Keratinocyte (primary cell): ENCODE data around the gene TOMM22. TPM values are rescaled to one million over a fixed set of nuclear protein-coding genes. Genes with fewer than 3 reads are reported as not detected.

ENCODE experiments used
- DNase-seq: peaks from one replicate; pipeline ENCODE4 v3.0.0-alpha.2; 2011; ENCODE audit warnings: low read depth, missing footprints, low spot score
- FAIRE-seq: peaks from 2 replicates; lab custom pipeline; 2011; peaks lifted over from hg19 to GRCh38; lab: Jason Lieb, UNC
- H2AFZ ChIP-seq: 2 replicates; pipeline ENCODE4 v1.6.0; 2012; ENCODE audit warnings: low read length, control low read depth, inconsistent platforms; ENCODE audit not compliant: control insufficient read depth
- H3K27ac ChIP-seq: 2 replicates; pipeline ENCODE4 v1.5.1; 2011; ENCODE audit warnings: low read length; ENCODE audit not compliant: control insufficient read depth, insufficient read depth
- H3K27me3 ChIP-seq: 3 replicates; pipeline ENCODE4 v1.6.0; 2011; ENCODE audit warnings: low read length; ENCODE audit not compliant: control insufficient read depth, insufficient read depth; ENCODE audit errors: extremely low read depth
- H3K36me3 ChIP-seq, 2 experiments: 2 replicates in 1 of 2; 3 replicates in 1 of 2; pipeline ENCODE4 v1.5.1; 2011; ENCODE audit warnings: low read length in 2 of 2, mild to moderate bottlenecking in 1 of 2; ENCODE audit not compliant: control insufficient read depth in 2 of 2, insufficient read depth in 2 of 2; ENCODE audit errors: extremely low read depth in 1 of 2
- H3K4me1 ChIP-seq: 3 replicates; pipeline ENCODE4 v1.5.1; 2011; ENCODE audit warnings: low read length; ENCODE audit not compliant: control insufficient read depth, insufficient read depth; ENCODE audit errors: extremely low read depth
- H3K4me2 ChIP-seq: 3 replicates; pipeline ENCODE4 v1.6.0; 2011; ENCODE audit warnings: low read depth, low read length; ENCODE audit not compliant: control insufficient read depth, insufficient read depth; ENCODE audit errors: extremely low read depth
- H3K4me3 ChIP-seq, 3 experiments: fragments of 200-600 bp in 1 of 3; sonication (generic) in 1 of 3; 2 replicates in 2 of 3; 3 replicates in 1 of 3; pipeline ENCODE4 v1.5.1; 2011 to 2016; ENCODE audit warnings: low read length in 3 of 3, mild to moderate bottlenecking in 3 of 3, control low read depth in 2 of 3, inconsistent platforms in 1 of 3, low read depth in 1 of 3, mixed read lengths in 1 of 3, mixed run types in 1 of 3, moderate library complexity in 1 of 3; ENCODE audit not compliant: control insufficient read depth in 2 of 3, insufficient read depth in 2 of 3; ENCODE audit errors: extremely low read depth in 1 of 3
- H3K79me2 ChIP-seq: 2 replicates; pipeline ENCODE4 v1.6.0; 2012; ENCODE audit warnings: low read length; ENCODE audit not compliant: control insufficient read depth, insufficient read depth
- H3K9ac ChIP-seq: 3 replicates; pipeline ENCODE4 v1.6.0; 2011; ENCODE audit warnings: low read length; ENCODE audit not compliant: control insufficient read depth, insufficient read depth; ENCODE audit errors: extremely low read depth
- H3K9me1 ChIP-seq: 3 replicates; pipeline ENCODE4 v1.6.0; 2011; ENCODE audit warnings: low read length; ENCODE audit not compliant: control insufficient read depth, insufficient read depth; ENCODE audit errors: extremely low read depth
- H3K9me3 ChIP-seq: 2 replicates; pipeline ENCODE4 v1.5.1; 2012; ENCODE audit warnings: low read depth, low read length; ENCODE audit not compliant: control insufficient read depth
- H4K20me1 ChIP-seq: 3 replicates; pipeline ENCODE4 v1.6.0; 2011; ENCODE audit warnings: low read length; ENCODE audit not compliant: control insufficient read depth, insufficient read depth; ENCODE audit errors: extremely low read depth
- EZH2 ChIP-seq: IDR thresholded peaks from one replicate; pipeline ENCODE4 v1.6.1; 2012; ENCODE audit warnings: inconsistent platforms, mild to moderate bottlenecking, low read length, moderate library complexity
- dilution Hi-C: fragments of 300-500 bp; cut with MboI; formaldehyde crosslinking; loops from one replicate; pipeline ENCODE4 v1.7.0; 2020; ENCODE audit warnings: low sequenced_read_pairs; ENCODE audit not compliant: extremely low pct_ligation_motif_present
- polyA plus RNA-seq, 5 experiments: library from polyadenylated mRNA; depleted of rRNA in 3 of 5; stranded (reverse) in 3 of 5; stranded (forward) in 1 of 5; unstranded in 1 of 5; fragments of >200 nt; gene quantifications; 1 replicate in 1 of 5; 2 replicates in 3 of 5; 3 replicates in 1 of 5; pipeline versions ENCODE4 v1.2.1 to v1.2.3, GENCODE V29; 2011 to 2012; ENCODE audit warnings: missing spikeins in 2 of 5, low read depth in 1 of 5, low replicate concordance in 1 of 5
- TF ChIP-seq, protein P1 (sequence below), 3 experiments: IDR thresholded peaks in 1 of 3; conservative IDR thresholded peaks in 1 of 3; optimal IDR thresholded peaks in 1 of 3; 2 replicates in 2 of 3; 3 replicates in 1 of 3; pipeline versions ENCODE3 to v1.5.1; 2011; ENCODE audit warnings: low read length in 3 of 3, mild to moderate bottlenecking in 3 of 3, moderate library complexity in 2 of 3, control low read depth in 1 of 3, inconsistent platforms in 1 of 3; ENCODE audit not compliant: insufficient read depth in 2 of 3; ENCODE audit errors: extremely low read depth in 1 of 3

Gene TOMM22
- polyA plus RNA-seq, 1 donor (not counting 4 experiments of a cell fraction or from before 2014, with no cell fraction given): 81.8 TPM

DNA sequence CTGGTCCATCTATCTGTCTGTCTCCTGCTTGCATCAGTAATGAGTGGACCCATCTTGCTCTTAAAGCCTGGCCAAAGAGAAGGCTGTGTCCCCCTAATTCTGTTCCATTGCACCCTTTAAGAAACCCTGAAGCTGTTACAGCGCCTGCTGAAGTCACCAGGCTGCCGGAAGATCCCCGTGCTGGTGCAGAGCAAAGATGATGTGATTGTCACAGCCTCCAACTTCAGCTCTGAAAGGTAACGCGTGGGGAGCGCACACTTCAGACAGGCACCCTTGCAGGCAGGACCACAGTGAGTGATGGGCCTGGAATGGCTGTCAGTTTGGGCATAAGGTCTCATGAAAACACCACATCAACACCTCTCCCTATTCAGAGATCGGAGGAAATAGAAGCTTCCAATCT lies 42.4 kb downstream of the TOMM22 start:
- Histone ChIP-seq H3K36me3 (peaks cover 49 to 55% of the 10 kb centered on the region in 2 experiments), H2AFZ (no peak overlapping the region), H3K79me2 (peaks cover 3% of the 10 kb centered on the region), H3K27ac (no peak overlapping the region), H3K4me3 (no peak overlapping the region), H3K4me2 (no peak overlapping the region), H3K9me1 (no peaks in the 10 kb centered on the region), H3K27me3 (no peaks in the 10 kb centered on the region), H3K9ac (no peak overlapping the region), H4K20me1 (no peaks in the 10 kb centered on the region), H3K9me3 (no peaks in the 10 kb centered on the region), H3K4me1 (no peaks in the 10 kb centered on the region)
- dilution Hi-C loops: no loop called here
- no peak for DNase-seq
- TF ChIP-seq EZH2: no peak
- TF ChIP-seq, protein P1, sequence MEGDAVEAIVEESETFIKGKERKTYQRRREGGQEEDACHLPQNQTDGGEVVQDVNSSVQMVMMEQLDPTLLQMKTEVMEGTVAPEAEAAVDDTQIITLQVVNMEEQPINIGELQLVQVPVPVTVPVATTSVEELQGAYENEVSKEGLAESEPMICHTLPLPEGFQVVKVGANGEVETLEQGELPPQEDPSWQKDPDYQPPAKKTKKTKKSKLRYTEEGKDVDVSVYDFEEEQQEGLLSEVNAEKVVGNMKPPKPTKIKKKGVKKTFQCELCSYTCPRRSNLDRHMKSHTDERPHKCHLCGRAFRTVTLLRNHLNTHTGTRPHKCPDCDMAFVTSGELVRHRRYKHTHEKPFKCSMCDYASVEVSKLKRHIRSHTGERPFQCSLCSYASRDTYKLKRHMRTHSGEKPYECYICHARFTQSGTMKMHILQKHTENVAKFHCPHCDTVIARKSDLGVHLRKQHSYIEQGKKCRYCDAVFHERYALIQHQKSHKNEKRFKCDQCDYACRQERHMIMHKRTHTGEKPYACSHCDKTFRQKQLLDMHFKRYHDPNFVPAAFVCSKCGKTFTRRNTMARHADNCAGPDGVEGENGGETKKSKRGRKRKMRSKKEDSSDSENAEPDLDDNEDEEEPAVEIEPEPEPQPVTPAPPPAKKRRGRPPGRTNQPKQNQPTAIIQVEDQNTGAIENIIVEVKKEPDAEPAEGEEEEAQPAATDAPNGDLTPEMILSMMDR (optimal IDR thresholded peaks at IDR 0.05 in 1 of 3, IDR thresholded peaks at IDR 0.05 in 1 of 3, conservative IDR thresholded peaks at IDR 0.05 in 1 of 3; ENCODE audit: extremely low read depth in 1 of 3, insufficient read depth in 2 of 3, low read length in 3 of 3): no peak
- no peak for FAIRE-seq

DNA sequence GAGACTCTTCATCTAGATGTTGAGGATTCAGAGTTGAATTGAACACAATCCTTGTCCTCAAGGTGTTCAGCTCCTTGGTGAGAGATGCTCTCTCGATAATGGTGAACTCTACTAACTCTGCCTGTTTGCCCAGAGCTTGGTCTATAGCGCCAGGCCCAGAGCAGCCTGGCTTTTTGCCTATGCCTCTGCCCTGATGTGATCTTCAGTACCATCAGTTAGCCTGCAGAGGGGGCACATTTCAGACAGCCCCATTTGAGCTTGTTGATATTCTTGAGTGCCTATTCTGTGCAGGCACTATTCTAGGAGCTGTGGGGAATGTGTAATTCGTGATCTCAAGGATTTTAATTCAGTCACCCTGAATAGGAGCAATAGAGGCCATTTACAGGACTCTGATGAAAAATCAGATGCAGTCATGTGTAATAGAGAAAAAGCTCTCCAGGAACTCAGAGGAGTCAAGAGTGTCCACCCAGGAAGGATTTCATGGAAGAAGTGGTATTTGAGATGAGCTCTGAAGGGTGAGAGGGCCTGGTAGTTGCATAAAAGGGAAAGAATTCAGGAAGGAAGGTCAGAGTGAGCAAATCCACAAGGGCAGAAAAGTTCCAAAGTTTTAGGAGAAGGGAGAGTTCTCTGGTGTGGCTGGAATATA lies 43.3 kb downstream of the TOMM22 start:
- TF ChIP-seq EZH2: no peak
- TF ChIP-seq, protein P1 (optimal IDR thresholded peaks at IDR 0.05 in 1 of 3, IDR thresholded peaks at IDR 0.05 in 1 of 3, conservative IDR thresholded peaks at IDR 0.05 in 1 of 3; ENCODE audit: extremely low read depth in 1 of 3, insufficient read depth in 2 of 3, low read length in 3 of 3): peak; percentile 56 to 69 (median 64)
- Histone ChIP-seq H3K4me1 (no peaks in the 10 kb centered on the region), H3K79me2 (no peaks in the 10 kb centered on the region), H3K4me2 (no peak overlapping the region), H3K27me3 (no peaks in the 10 kb centered on the region), H3K36me3 (peaks cover 57 to 62% of the 10 kb centered on the region in 2 experiments), H3K9me1 (no peaks in the 10 kb centered on the region), H3K27ac (no peak overlapping the region), H3K4me3 (no peak overlapping the region), H4K20me1 (no peaks in the 10 kb centered on the region), H3K9me3 (no peaks in the 10 kb centered on the region), H2AFZ (no peak overlapping the region), H3K9ac (no peak overlapping the region)
- FAIRE-seq (peak; percentile 34), DNase-seq (no peak)
- dilution Hi-C loops: no loop called here
